GM23338 (cell line): Measurements from ENCODE around the gene RAPGEF5. TPM values are rescaled to one million over a fixed set of nuclear protein-coding genes. Genes with fewer than 3 reads are reported as not detected.

Experiments used
- ATAC-seq: fragments of 200-7000 bp; cut with Tn5 transposase; 3 replicates; pipeline ENCODE4 v1.9.1; 2020
- DNase-seq: peaks from one replicate; pipeline ENCODE4 v3.0.0-alpha.2; 2015; ENCODE audit warnings: low spot score
- H2AFZ ChIP-seq: fragments of 200-600 bp; sonication (generic); 2 replicates; pipeline ENCODE4 v1.8.0; 2016; ENCODE audit warnings: antibody characterized with exemption, mild to moderate bottlenecking, moderate library complexity
- H3F3A ChIP-seq: fragments of 200-600 bp; sonication (generic); replicated peaks from 2 replicates; pipeline ENCODE4 v1.8.0; 2017; ENCODE audit warnings: antibody characterized with exemption, mixed run types, low read depth
- H3K27ac ChIP-seq: fragments of 200-600 bp; sonication (generic); 2 replicates; pipeline ENCODE4 v1.6.1; 2016; ENCODE audit warnings: low read depth
- H3K27me3 ChIP-seq: fragments of 200-600 bp; sonication (generic); 2 replicates; pipeline ENCODE4 v1.8.0; 2016; ENCODE audit warnings: mild to moderate bottlenecking, mixed run types, moderate library complexity; ENCODE audit not compliant: insufficient read depth
- H3K36me3 ChIP-seq: fragments of 200-600 bp; sonication (generic); 2 replicates; pipeline ENCODE4 v1.8.0; 2016; ENCODE audit warnings: mild to moderate bottlenecking; ENCODE audit not compliant: insufficient read depth
- H3K4me1 ChIP-seq: fragments of 200-600 bp; sonication (generic); 2 replicates; pipeline ENCODE4 v1.8.0; 2016; ENCODE audit warnings: mild to moderate bottlenecking, moderate library complexity; ENCODE audit not compliant: insufficient read depth
- H3K4me2 ChIP-seq: fragments of 200-600 bp; sonication (generic); 2 replicates; pipeline ENCODE4 v1.7.1; 2017; ENCODE audit warnings: mixed run types
- H3K4me3 ChIP-seq: fragments of 200-600 bp; sonication (generic); 2 replicates; pipeline ENCODE4 v1.6.1; 2016; ENCODE audit warnings: mixed run types
- H3K79me2 ChIP-seq: fragments of 200-600 bp; sonication (generic); replicated peaks from 2 replicates; pipeline ENCODE4 v1.8.0; 2017; ENCODE audit warnings: mild to moderate bottlenecking; ENCODE audit not compliant: insufficient read depth
- H3K9me2 ChIP-seq: fragments of 200-600 bp; sonication (generic); 2 replicates; pipeline ENCODE4 v1.8.0; 2017; ENCODE audit not compliant: insufficient read depth
- H4K20me1 ChIP-seq: fragments of 200-600 bp; sonication (generic); replicated peaks from 2 replicates; pipeline ENCODE4 v1.8.0; 2017; ENCODE audit warnings: mild to moderate bottlenecking; ENCODE audit not compliant: insufficient read depth
- H3K27ac Mint-ChIP-seq: 2 replicates; pipeline ENCODE4 v1.8.0; 2020; ENCODE audit warnings: inconsistent platforms, mild to moderate bottlenecking, moderate library complexity, mixed read lengths
- H3K27me3 Mint-ChIP-seq: 3 replicates; pipeline ENCODE4 v1.8.0; 2022; ENCODE audit warnings: low read depth, mild to moderate bottlenecking, moderate library complexity, mixed read lengths, inconsistent platforms; ENCODE audit not compliant: insufficient read depth, poor library complexity
- H3K36me3 Mint-ChIP-seq: 3 replicates; pipeline ENCODE4 v1.8.0; 2021; ENCODE audit warnings: low read depth, mild to moderate bottlenecking, inconsistent platforms, moderate library complexity, mixed read lengths
- H3K4me1 Mint-ChIP-seq: 3 replicates; pipeline ENCODE4 v1.8.0; 2020; ENCODE audit warnings: mild to moderate bottlenecking, inconsistent platforms, mixed read lengths
- H3K4me3 Mint-ChIP-seq: 3 replicates; pipeline ENCODE4 v1.8.0; 2021; ENCODE audit warnings: moderate library complexity, mild to moderate bottlenecking, inconsistent platforms, mixed read lengths
- H3K9me3 Mint-ChIP-seq: 3 replicates; pipeline ENCODE4 v1.8.0; 2020; ENCODE audit warnings: moderate library complexity, mild to moderate bottlenecking, inconsistent platforms, mixed read lengths
- CREB1 ChIP-seq: fragments of 250-450 bp; sonication (Bioruptor Pico); IDR thresholded peaks from 2 replicates; pipeline ENCODE4 v1.5.0; 2020; ENCODE audit warnings: low read depth, mild to moderate bottlenecking, moderate library complexity
- EZH2 ChIP-seq: fragments of 200-600 bp; sonication (generic); IDR thresholded peaks from one replicate; pipeline ENCODE4 v1.8.0; 2017; ENCODE audit warnings: antibody characterized with exemption, mild to moderate bottlenecking, low read depth; ENCODE audit not compliant: unreplicated experiment
- EZH2phosphoT487 ChIP-seq: fragments of 200-600 bp; sonication (generic); IDR thresholded peaks from one replicate; pipeline ENCODE4 v1.8.1; 2018; ENCODE audit warnings: antibody characterized with exemption; ENCODE audit not compliant: unreplicated experiment
- JUNB ChIP-seq: IDR thresholded peaks from one replicate; pipeline ENCODE4 v1.6.1; 2016; ENCODE audit warnings: antibody characterized with exemption; ENCODE audit not compliant: unreplicated experiment
- POLR2AphosphoS5 ChIP-seq: IDR thresholded peaks from 2 replicates; pipeline ENCODE4 v1.6.1; 2016; ENCODE audit warnings: antibody characterized with exemption, low read depth
- STAT1 ChIP-seq: IDR thresholded peaks from one replicate; pipeline ENCODE4 v1.6.1; 2016; ENCODE audit warnings: antibody characterized with exemption; ENCODE audit not compliant: unreplicated experiment
- ZNF114 ChIP-seq: fragments of 250-450 bp; sonication (Bioruptor Pico); IDR thresholded peaks from 2 replicates; pipeline ENCODE4 v1.5.0; 2020; ENCODE audit warnings: mild to moderate bottlenecking, moderate library complexity
- ZNF462 ChIP-seq: fragments of 250-450 bp; sonication (Bioruptor Pico); IDR thresholded peaks from 2 replicates; pipeline ENCODE4 v1.5.0; 2020; ENCODE audit warnings: mild to moderate bottlenecking, moderate library complexity
- polyA plus RNA-seq: library from polyadenylated mRNA; unstranded; fragments of >200 nt; fragmentation: Nextera tagmentation; extraction: Ambion mirVana; gene quantifications from 2 replicates; pipeline ENCODE4 v1.2.1, GENCODE V29; 2016
- total RNA-seq: library from RNA; depleted of rRNA; stranded (reverse); fragments of >200 nt; shearing (Covaris generic); gene quantifications from 2 replicates; pipeline ENCODE4 v1.2.3, GENCODE V29; 2014
- TF ChIP-seq, protein P1 (sequence below): IDR thresholded peaks from one replicate; pipeline ENCODE4 v1.6.1; 2018; ENCODE audit warnings: antibody characterized with exemption; ENCODE audit not compliant: unreplicated experiment

The RAPGEF5 gene
- total and polyA plus RNA-seq, 2 experiments from 2014 or later, result 6.3 to 13.1 TPM

GRCh38 chr7:22230238-22230637 is 126.7 kb downstream of the RAPGEF5 start:
- TF ChIP-seq STAT1, result no peak
- H4K20me1 ChIP-seq, result no peaks in the 10 kb centered on the region
- no peak overlapping the region for H2AFZ ChIP-seq
- no peak overlapping the region for H3K27ac Mint-ChIP-seq
- H3K4me1 ChIP-seq, result no peaks in the 10 kb centered on the region
- H3F3A ChIP-seq, result no peaks in the 10 kb centered on the region
- H3K27me3 Mint-ChIP-seq, result no peaks in the 10 kb centered on the region
- no peaks in the 10 kb centered on the region for H3K9me2 ChIP-seq
- no peak overlapping the region for H3K27ac ChIP-seq
- no peaks in the 10 kb centered on the region for H3K36me3 Mint-ChIP-seq
- peaks cover 8% of the 10 kb centered on the region for H3K4me1 Mint-ChIP-seq
- H3K27me3 ChIP-seq, result no peaks in the 10 kb centered on the region
- no peak for DNase-seq
- H3K36me3 ChIP-seq, result no peaks in the 10 kb centered on the region
- no peak overlapping the region for H3K4me3 ChIP-seq
- no peak for ATAC-seq
- H3K4me3 Mint-ChIP-seq, result no peak overlapping the region
- no peak overlapping the region for H3K4me2 ChIP-seq
- H3K79me2 ChIP-seq, result no peaks in the 10 kb centered on the region
- H3K9me3 Mint-ChIP-seq, result no peaks in the 10 kb centered on the region

DNA sequence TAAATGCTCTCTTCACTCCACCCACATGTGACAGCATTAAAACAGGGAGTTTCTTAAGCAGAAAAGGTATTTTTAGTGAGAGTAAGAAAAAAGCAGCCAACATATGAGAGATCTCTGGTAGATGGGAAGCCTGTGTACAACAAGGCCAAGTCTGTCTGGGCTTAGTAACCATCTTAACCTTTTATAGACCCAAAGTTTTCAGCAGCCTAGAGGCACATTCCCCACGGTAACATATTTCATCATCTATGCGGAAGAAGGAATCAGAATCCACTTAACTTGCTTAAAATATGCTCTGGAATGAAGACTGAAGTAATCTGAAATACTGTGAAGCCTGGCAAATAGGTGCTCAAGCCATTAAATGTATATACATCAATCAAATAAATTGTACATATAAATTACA is 127.8 kb downstream of the RAPGEF5 start:
- no peak overlapping the region for H3K27ac ChIP-seq
- no peaks in the 10 kb centered on the region for H3K9me3 Mint-ChIP-seq
- H3K36me3 Mint-ChIP-seq, result no peaks in the 10 kb centered on the region
- H3K4me2 ChIP-seq, result no peak overlapping the region
- H3K4me3 Mint-ChIP-seq, result no peak overlapping the region
- no peak for DNase-seq
- H3K27me3 Mint-ChIP-seq, result no peaks in the 10 kb centered on the region
- H3K27me3 ChIP-seq, result no peaks in the 10 kb centered on the region
- H3K4me1 Mint-ChIP-seq, result peaks cover under 1% of the 10 kb centered on the region; the same call in 2 of the 3 replicates
- no peaks in the 10 kb centered on the region for H3K36me3 ChIP-seq
- H3K27ac Mint-ChIP-seq, result no peak overlapping the region
- H3K9me2 ChIP-seq, result no peaks in the 10 kb centered on the region
- no peaks in the 10 kb centered on the region for H3K4me1 ChIP-seq
- TF ChIP-seq EZH2phosphoT487 (no peak), CREB1 (CRISPR knock-in tag) (no peak), ZNF462 (CRISPR knock-in tag) (no peak), JUNB (no peak), ZNF114 (no peak), POLR2AphosphoS5 (no peak), STAT1 (no peak), EZH2 (no peak)
- TF ChIP-seq, protein P1, sequence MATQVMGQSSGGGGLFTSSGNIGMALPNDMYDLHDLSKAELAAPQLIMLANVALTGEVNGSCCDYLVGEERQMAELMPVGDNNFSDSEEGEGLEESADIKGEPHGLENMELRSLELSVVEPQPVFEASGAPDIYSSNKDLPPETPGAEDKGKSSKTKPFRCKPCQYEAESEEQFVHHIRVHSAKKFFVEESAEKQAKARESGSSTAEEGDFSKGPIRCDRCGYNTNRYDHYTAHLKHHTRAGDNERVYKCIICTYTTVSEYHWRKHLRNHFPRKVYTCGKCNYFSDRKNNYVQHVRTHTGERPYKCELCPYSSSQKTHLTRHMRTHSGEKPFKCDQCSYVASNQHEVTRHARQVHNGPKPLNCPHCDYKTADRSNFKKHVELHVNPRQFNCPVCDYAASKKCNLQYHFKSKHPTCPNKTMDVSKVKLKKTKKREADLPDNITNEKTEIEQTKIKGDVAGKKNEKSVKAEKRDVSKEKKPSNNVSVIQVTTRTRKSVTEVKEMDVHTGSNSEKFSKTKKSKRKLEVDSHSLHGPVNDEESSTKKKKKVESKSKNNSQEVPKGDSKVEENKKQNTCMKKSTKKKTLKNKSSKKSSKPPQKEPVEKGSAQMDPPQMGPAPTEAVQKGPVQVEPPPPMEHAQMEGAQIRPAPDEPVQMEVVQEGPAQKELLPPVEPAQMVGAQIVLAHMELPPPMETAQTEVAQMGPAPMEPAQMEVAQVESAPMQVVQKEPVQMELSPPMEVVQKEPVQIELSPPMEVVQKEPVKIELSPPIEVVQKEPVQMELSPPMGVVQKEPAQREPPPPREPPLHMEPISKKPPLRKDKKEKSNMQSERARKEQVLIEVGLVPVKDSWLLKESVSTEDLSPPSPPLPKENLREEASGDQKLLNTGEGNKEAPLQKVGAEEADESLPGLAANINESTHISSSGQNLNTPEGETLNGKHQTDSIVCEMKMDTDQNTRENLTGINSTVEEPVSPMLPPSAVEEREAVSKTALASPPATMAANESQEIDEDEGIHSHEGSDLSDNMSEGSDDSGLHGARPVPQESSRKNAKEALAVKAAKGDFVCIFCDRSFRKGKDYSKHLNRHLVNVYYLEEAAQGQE, result no peak
- H3F3A ChIP-seq, result no peaks in the 10 kb centered on the region
- H4K20me1 ChIP-seq, result no peaks in the 10 kb centered on the region
- no peak overlapping the region for H3K4me3 ChIP-seq
- no peak overlapping the region for H2AFZ ChIP-seq
- ATAC-seq, result no peak
- H3K79me2 ChIP-seq, result no peaks in the 10 kb centered on the region
